MM.1S (cell line): ENCODE data around the gene ZMIZ1.

ENCODE experiments used
- DNase-seq: peaks from one replicate; pipeline ENCODE4 v3.0.0-alpha.2; 2015
- H2AFZ ChIP-seq: fragments of 300-600 bp; sonication (generic); 2 replicates; pipeline ENCODE4 v1.6.0; 2016; ENCODE audit warnings: antibody characterized with exemption, low read length
- H3F3A ChIP-seq: fragments of 300-600 bp; sonication (generic); 2 replicates; pipeline ENCODE4 v1.6.1; 2016; ENCODE audit warnings: mild to moderate bottlenecking, antibody characterized with exemption, low read length, moderate library complexity, mixed read lengths; ENCODE audit not compliant: insufficient read depth
- H3K27ac ChIP-seq: fragments of 300-600 bp; sonication (generic); 2 replicates; pipeline ENCODE4 v1.5.1; 2016; ENCODE audit warnings: mild to moderate bottlenecking, low read length
- H3K27me3 ChIP-seq: fragments of 300-600 bp; sonication (generic); replicated peaks from 2 replicates; pipeline ENCODE4 v1.6.0; 2016; ENCODE audit warnings: low read length; ENCODE audit not compliant: insufficient read depth
- H3K36me3 ChIP-seq: fragments of 300-600 bp; sonication (generic); replicated peaks from 2 replicates; pipeline ENCODE4 v1.6.1; 2016; ENCODE audit warnings: mild to moderate bottlenecking, low read length, mixed read lengths; ENCODE audit not compliant: insufficient read depth
- H3K4me1 ChIP-seq: fragments of 300-600 bp; sonication (generic); 2 replicates; pipeline ENCODE4 v1.6.1; 2016; ENCODE audit warnings: low read length, mixed read lengths
- H3K4me2 ChIP-seq: fragments of 300-600 bp; sonication (generic); 2 replicates; pipeline ENCODE4 v1.6.0; 2016; ENCODE audit warnings: low read depth, low read length
- H3K4me3 ChIP-seq: fragments of 300-600 bp; sonication (generic); 2 replicates; pipeline ENCODE4 v1.5.1; 2016; ENCODE audit warnings: low read length, mixed read lengths
- H3K79me2 ChIP-seq: fragments of 300-600 bp; sonication (generic); 2 replicates; pipeline ENCODE4 v1.6.1; 2016; ENCODE audit warnings: mixed run types, low read length, mixed read lengths
- H3K9ac ChIP-seq: fragments of 300-600 bp; sonication (generic); 2 replicates; pipeline ENCODE4 v1.6.1; 2016; ENCODE audit warnings: low read length, mixed read lengths
- H3K9me2 ChIP-seq: fragments of 300-600 bp; sonication (generic); replicated peaks from 2 replicates; pipeline ENCODE4 v1.6.1; 2016; ENCODE audit warnings: mild to moderate bottlenecking, low read length, mixed read lengths; ENCODE audit not compliant: insufficient read depth
- H3K9me3 ChIP-seq: fragments of 300-600 bp; sonication (generic); replicated peaks from 2 replicates; pipeline ENCODE4 v1.6.1; 2016; ENCODE audit warnings: mild to moderate bottlenecking, low read length, mixed read lengths; ENCODE audit not compliant: insufficient read depth
- H4K20me1 ChIP-seq: fragments of 300-600 bp; sonication (generic); 2 replicates; pipeline ENCODE4 v1.6.1; 2016; ENCODE audit warnings: mild to moderate bottlenecking, low read length, moderate library complexity, mixed read lengths; ENCODE audit not compliant: insufficient read depth
- EZH2 ChIP-seq: fragments of 300-600 bp; sonication (generic); optimal IDR thresholded peaks from 2 replicates; pipeline ENCODE3; 2017; ENCODE audit warnings: low read depth, mild to moderate bottlenecking, antibody characterized with exemption, low read length, mixed read lengths
- EZH2phosphoT487 ChIP-seq: fragments of 300-600 bp; sonication (generic); IDR thresholded peaks from 2 replicates; pipeline ENCODE4 v1.6.1; 2018; ENCODE audit warnings: antibody characterized with exemption, low read length
- TF ChIP-seq, protein P1 (sequence below): fragments of 300-600 bp; sonication (generic); IDR thresholded peaks from 2 replicates; pipeline ENCODE4 v1.5.1; 2016; ENCODE audit warnings: antibody characterized with exemption, low read length, mixed read lengths

Gene ZMIZ1

DNA sequence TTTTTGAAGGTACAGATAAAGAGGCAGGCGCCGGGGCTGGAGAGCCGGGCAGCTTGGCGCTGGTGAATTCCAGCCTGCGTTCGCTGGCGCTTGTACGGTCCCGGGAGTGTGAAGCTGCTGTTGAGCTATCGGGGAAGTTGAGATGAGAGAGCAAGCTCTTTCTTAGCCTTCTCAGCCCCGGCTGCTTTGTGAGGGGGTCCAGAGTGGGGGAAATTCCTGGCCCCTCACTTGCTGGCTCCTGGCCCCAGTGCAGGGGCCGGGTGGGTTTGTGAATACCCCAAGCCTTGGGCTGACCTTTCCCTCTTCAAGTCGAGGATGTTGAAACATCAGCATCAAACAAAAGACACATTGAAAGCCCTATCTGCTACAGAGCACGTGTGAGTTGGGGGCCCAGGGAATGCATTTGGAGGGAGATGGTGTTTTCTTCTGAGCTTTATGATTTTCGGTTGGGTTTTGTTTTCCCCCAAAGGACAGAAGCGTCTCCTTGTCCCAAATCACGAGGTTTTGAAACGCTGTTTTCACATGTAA lies 2.7 kb downstream of the ZMIZ1 start:
- TF ChIP-seq, protein P1, sequence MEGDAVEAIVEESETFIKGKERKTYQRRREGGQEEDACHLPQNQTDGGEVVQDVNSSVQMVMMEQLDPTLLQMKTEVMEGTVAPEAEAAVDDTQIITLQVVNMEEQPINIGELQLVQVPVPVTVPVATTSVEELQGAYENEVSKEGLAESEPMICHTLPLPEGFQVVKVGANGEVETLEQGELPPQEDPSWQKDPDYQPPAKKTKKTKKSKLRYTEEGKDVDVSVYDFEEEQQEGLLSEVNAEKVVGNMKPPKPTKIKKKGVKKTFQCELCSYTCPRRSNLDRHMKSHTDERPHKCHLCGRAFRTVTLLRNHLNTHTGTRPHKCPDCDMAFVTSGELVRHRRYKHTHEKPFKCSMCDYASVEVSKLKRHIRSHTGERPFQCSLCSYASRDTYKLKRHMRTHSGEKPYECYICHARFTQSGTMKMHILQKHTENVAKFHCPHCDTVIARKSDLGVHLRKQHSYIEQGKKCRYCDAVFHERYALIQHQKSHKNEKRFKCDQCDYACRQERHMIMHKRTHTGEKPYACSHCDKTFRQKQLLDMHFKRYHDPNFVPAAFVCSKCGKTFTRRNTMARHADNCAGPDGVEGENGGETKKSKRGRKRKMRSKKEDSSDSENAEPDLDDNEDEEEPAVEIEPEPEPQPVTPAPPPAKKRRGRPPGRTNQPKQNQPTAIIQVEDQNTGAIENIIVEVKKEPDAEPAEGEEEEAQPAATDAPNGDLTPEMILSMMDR, result no peak
- TF ChIP-seq EZH2phosphoT487 (no peak), EZH2 (no peak)
- H3K36me3 ChIP-seq, result no peaks in the 10 kb centered on the region
- H3F3A ChIP-seq, result peaks cover 7% of the 10 kb centered on the region; the same call in 1 of the 2 replicates
- H3K4me2 ChIP-seq, result peak overlapping the region; percentile 85; the same call in 1 of the 2 replicates
- H3K4me3 ChIP-seq, result peak overlapping the region; percentile 91
- H3K9me3 ChIP-seq, result no peaks in the 10 kb centered on the region
- no peak overlapping the region for H2AFZ ChIP-seq
- peaks cover 4% of the 10 kb centered on the region; the same call in 1 of the 2 replicates for H3K4me1 ChIP-seq
- H3K9me2 ChIP-seq, result no peaks in the 10 kb centered on the region
- H3K9ac ChIP-seq, result peak overlapping the region; percentile 12; the same call in 1 of the 2 replicates
- H3K27ac ChIP-seq, result no peak overlapping the region
- peaks cover 48% of the 10 kb centered on the region for H3K79me2 ChIP-seq
- H4K20me1 ChIP-seq, result no peaks in the 10 kb centered on the region
- H3K27me3 ChIP-seq, result no peaks in the 10 kb centered on the region
- DNase-seq, result no peak

DNA sequence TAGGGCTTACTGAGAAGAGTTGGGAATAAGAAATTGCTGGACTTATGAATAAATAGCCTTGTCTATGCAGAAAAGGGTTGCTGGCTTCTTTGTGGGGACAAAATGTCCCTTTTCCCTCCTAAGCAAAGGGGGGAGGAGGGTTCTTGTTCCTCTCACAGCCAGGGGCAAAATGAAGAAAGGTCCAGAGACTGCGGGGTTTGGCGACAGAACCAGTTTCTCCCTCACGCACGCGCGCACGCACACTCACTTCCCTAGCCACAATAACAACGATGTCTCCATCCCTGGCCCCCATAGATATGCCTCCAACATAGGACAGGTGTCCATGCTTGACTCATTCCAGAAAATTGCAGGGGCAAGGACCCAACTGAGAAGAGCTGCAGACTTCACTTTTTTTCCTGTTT lies 3.3 kb downstream of the ZMIZ1 start:
- Histone ChIP-seq H4K20me1 (no peaks in the 10 kb centered on the region), H3F3A (peaks cover 2% of the 10 kb centered on the region; the same call in 1 of the 2 replicates), H3K27me3 (no peaks in the 10 kb centered on the region), H3K4me2 (no peak overlapping the region), H3K79me2 (peaks cover 48% of the 10 kb centered on the region), H2AFZ (no peak overlapping the region), H3K9me2 (no peaks in the 10 kb centered on the region), H3K4me1 (peaks cover 8% of the 10 kb centered on the region), H3K36me3 (no peaks in the 10 kb centered on the region), H3K9me3 (no peaks in the 10 kb centered on the region), H3K4me3 (no peak overlapping the region), H3K27ac (no peak overlapping the region), H3K9ac (no peak overlapping the region)
- TF ChIP-seq, protein P1, result no peak
- TF ChIP-seq EZH2 (no peak), EZH2phosphoT487 (no peak)
- DNase-seq, result no peak

DNA sequence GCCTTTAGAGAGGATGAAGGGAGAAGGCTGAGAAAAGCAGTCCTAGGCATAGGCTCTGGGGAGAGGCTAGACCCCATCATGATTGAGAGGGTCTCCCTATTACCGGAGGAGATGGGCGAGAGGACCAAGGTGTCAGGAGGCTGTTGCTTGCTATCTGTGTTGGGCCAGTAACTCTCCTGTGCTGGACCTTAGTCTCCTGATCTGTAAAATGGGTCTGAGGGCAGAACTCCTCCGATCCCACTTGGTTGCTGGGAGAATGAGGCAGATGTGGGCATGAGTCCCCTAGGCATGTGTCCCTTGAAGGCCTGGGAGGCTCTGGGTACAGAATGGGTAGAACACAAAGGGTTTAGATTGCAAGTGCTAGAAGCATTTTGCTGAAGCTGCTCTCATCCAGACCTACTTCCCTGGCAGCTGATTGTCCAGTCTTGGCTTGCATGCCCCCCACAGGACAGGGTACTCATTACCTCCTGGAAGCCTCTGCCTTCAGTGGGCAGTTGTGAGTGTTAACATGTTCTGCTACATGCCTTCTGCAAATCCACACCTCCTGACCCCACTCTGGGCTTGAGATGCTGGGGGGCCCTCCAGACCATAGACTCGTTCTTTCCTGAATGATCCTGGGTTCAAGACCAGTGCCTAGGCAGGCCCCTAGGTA lies 4.4 kb downstream of the ZMIZ1 start:
- Histone ChIP-seq H3K27me3 (no peaks in the 10 kb centered on the region), H3K4me2 (no peak overlapping the region), H4K20me1 (no peaks in the 10 kb centered on the region), H2AFZ (no peak overlapping the region), H3F3A (peaks cover 2% of the 10 kb centered on the region; the same call in 1 of the 2 replicates), H3K9me3 (no peaks in the 10 kb centered on the region), H3K9me2 (no peaks in the 10 kb centered on the region), H3K9ac (no peak overlapping the region), H3K36me3 (no peaks in the 10 kb centered on the region), H3K79me2 (peaks cover 53% of the 10 kb centered on the region), H3K4me3 (no peak overlapping the region), H3K4me1 (peaks cover 9% of the 10 kb centered on the region), H3K27ac (no peak overlapping the region)
- TF ChIP-seq EZH2phosphoT487 (no peak), EZH2 (no peak)
- DNase-seq, result no peak
